Esophagus muscularis mucosa (tissue), 4 donors: Measurements from ENCODE around the gene PSMD11. TPM values are rescaled to one million over a fixed set of nuclear protein-coding genes. Genes with fewer than 3 reads are reported as not detected.

Experiments used
- DNase-seq: peaks from one replicate; pipeline ENCODE4 v3.0.0-alpha.2; 2017; ENCODE audit errors: extremely low spot score
- H3K27ac ChIP-seq, 4 donors: fragments of 200-600 bp; sonication (generic); replicated peaks in 1 of 4; 1 replicate in 3 of 4; 2 replicates in 1 of 4; pipeline ENCODE4 v1.5.1; 2016 to 2019; ENCODE audit warnings: mild to moderate bottlenecking in 1 of 4
- H3K27me3 ChIP-seq, 4 donors: fragments of 200-600 bp; sonication (generic); one replicate each; pipeline versions ENCODE4 v1.5.1 to v1.6.0; 2016 to 2019
- H3K36me3 ChIP-seq, 4 donors: fragments of 200-600 bp; sonication (generic); one replicate each; pipeline ENCODE4 v1.5.1; 2016 to 2019
- H3K4me1 ChIP-seq, 4 donors: fragments of 200-600 bp; sonication (generic); one replicate each; pipeline ENCODE4 v1.5.1; 2016 to 2019
- H3K4me3 ChIP-seq, 4 donors: fragments of 200-600 bp; sonication (generic); 1 replicate in 2 of 4; 2 replicates in 2 of 4; pipeline ENCODE4 v1.5.1; 2016 to 2019; ENCODE audit warnings: mild to moderate bottlenecking in 4 of 4, moderate library complexity in 1 of 4
- H3K9me3 ChIP-seq, 4 donors: fragments of 200-600 bp; sonication (generic); 1 replicate in 3 of 4; 2 replicates in 1 of 4; pipeline ENCODE4 v1.5.1; 2016 to 2019
- EP300 ChIP-seq: sonication (generic); formaldehyde crosslinking; IDR thresholded peaks from one replicate; pipeline ENCODE4 v1.6.1; 2017; ENCODE audit warnings: antibody characterized with exemption
- POLR2A ChIP-seq: fragments of 450-650 bp; IDR thresholded peaks from one replicate; pipeline ENCODE4 v1.6.1; 2017; ENCODE audit warnings: antibody characterized with exemption, moderate library complexity, mild to moderate bottlenecking, low read depth
- POLR2AphosphoS5 ChIP-seq, 2 donors: sonication (generic); formaldehyde crosslinking; IDR thresholded peaks; one replicate each; pipeline ENCODE4 v1.6.1; 2017; ENCODE audit warnings: antibody characterized with exemption in 2 of 2
- WGBS: methylation state at CpG from one replicate; pipeline ENCODE4 v1.1.5; 2018; 5-methylcytosine and 5-hydroxymethylcytosine counted together
- intact Hi-C: fragments of 100-400 bp; cut with DNase I; formaldehyde crosslinking; loops from one replicate; pipeline ENCODE4 v1.15.1; 2023
- total RNA-seq, 4 donors: library from RNA; depleted of rRNA; stranded (reverse); fragments of >200 nt; gene quantifications; one replicate each; pipeline versions ENCODE4 v1.1.0 to v1.2.1, GENCODE V29; 2016
- TF ChIP-seq, protein P1 (sequence below), 3 experiments: fragments of 200-600 bp in 2 of 3; fragments of 450-650 bp in 1 of 3; sonication (generic) in 2 of 3; IDR thresholded peaks; one replicate each; pipeline ENCODE4 v1.5.1; 2017 to 2019; ENCODE audit warnings: antibody characterized with exemption in 3 of 3, mild to moderate bottlenecking in 2 of 3, moderate library complexity in 1 of 3

The PSMD11 gene
- total RNA-seq, 4 donors from 2014 or later: 39.9 to 70.2 (median 64.7) TPM

DNA sequence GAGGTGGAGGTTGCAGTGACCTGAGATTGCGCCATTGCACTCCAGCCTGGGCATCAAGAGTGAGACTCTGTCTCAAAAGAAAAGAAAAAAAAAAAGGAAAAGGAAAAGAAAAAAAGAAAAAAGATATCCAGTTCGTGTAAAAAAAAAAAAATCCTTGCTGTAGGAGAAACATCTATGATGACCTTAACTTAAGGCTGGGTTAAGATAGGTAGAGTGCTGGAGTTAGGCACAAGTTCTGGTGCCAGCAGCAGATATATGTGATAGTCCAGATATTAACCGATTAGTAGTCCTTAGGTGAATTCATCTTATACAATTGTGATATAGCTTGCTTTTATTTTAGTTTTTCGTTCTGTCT lies 17.2 kb downstream of the PSMD11 start:
- H3K27me3 ChIP-seq: no peaks in the 10 kb centered on the region

DNA sequence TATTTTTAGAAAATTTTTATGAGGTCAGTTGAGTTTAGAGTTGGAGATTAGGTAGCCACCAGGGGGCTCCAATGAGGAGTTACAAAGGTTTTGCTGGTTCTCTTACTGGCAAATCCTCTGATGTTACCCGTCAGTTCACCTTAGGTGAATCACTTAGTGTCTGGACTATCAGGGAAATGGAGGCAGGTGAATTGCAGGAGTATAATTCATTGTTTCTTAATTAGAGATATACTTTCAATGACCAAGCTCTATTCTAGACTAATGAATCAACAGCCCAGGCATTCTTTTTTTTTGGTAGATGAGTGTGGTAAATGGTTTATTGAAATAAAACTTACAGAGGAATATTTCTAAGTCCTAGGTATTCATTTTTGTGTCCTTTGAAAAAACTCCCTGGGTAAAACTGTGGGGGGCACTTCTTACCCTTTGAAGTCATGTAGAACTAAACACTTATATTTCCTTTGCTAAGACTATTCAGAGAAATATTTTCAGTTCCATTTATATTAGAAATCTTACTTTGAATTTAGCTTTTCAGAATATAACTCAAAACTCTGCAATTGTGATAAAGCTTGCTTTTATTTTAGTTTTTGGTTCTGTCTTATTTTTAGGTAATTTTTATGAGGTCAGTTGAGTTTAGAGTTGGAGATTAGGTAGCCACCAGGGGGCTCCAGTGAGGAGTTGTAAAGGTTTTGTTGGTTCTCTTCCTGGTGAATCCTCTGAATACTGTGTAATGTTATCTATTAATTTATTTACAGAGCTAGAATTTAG lies 17.7 kb downstream of the PSMD11 start:
- intact Hi-C loops: no loop called here
- Histone ChIP-seq H3K4me3 (no peak overlapping the region), H3K27ac (no peak overlapping the region), H3K4me1 (peaks cover 0 to 3% (median 0%) of the 10 kb centered on the region in 4 donors), H3K36me3 (peaks cover 55 to 94% (median 86%) of the 10 kb centered on the region in 4 donors), H3K9me3 (no peaks in the 10 kb centered on the region), H3K27me3 (no peaks in the 10 kb centered on the region)
- DNase-seq: no peak
- 48% methylated on average over 1 of the region's 1 CpG for WGBS
- no peak for TF ChIP-seq EP300
- TF ChIP-seq, protein P1, sequence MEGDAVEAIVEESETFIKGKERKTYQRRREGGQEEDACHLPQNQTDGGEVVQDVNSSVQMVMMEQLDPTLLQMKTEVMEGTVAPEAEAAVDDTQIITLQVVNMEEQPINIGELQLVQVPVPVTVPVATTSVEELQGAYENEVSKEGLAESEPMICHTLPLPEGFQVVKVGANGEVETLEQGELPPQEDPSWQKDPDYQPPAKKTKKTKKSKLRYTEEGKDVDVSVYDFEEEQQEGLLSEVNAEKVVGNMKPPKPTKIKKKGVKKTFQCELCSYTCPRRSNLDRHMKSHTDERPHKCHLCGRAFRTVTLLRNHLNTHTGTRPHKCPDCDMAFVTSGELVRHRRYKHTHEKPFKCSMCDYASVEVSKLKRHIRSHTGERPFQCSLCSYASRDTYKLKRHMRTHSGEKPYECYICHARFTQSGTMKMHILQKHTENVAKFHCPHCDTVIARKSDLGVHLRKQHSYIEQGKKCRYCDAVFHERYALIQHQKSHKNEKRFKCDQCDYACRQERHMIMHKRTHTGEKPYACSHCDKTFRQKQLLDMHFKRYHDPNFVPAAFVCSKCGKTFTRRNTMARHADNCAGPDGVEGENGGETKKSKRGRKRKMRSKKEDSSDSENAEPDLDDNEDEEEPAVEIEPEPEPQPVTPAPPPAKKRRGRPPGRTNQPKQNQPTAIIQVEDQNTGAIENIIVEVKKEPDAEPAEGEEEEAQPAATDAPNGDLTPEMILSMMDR (IDR thresholded peaks at IDR 0.05): peak; percentile 29 to 53 (median 34)

More for the DNA sequence above, 17.2 kb downstream of the PSMD11 start:
- DNase-seq: no peak
- no peak for TF ChIP-seq POLR2AphosphoS5 (IDR thresholded peaks at IDR 0.05)
- no peak for TF ChIP-seq EP300
- no peak for TF ChIP-seq POLR2A
- TF ChIP-seq, protein P1 (IDR thresholded peaks at IDR 0.05): no peak
- intact Hi-C loops: no loop called here
- Histone ChIP-seq H3K27ac (no peak overlapping the region), H3K4me3 (no peak overlapping the region), H3K36me3 (peaks cover 58 to 94% (median 86%) of the 10 kb centered on the region in 4 donors), H3K4me1 (peaks cover 0 to 3% (median 0%) of the 10 kb centered on the region in 4 donors), H3K9me3 (no peaks in the 10 kb centered on the region)
- 77% methylated on average over 4 of the region's 4 CpGs for WGBS

DNA sequence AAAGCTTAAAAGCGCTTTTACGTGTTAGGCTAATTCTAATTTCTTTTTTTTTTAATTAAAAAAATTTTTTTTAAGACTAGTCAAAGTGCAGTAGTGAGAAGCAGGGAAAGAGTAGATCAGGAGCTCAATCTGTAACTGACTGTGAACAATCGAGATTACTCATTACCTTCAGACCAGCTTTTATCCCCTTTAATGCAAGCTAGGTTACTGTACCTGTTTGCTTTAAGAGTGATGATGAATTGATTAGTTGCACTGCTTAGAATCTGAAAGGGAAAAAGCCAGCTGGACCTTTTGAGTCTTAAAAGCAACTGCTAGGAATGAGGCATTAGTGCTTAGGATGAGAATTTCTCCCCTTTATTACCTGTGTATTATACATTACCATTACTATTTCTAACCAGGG lies 19.0 kb downstream of the PSMD11 start:
- Histone ChIP-seq H3K9me3 (no peaks in the 10 kb centered on the region), H3K27me3 (no peaks in the 10 kb centered on the region), H3K4me3 (no peak overlapping the region), H3K27ac (no peak overlapping the region), H3K4me1 (peaks cover 0 to 3% (median 0%) of the 10 kb centered on the region in 4 donors), H3K36me3 (peaks cover 44 to 94% (median 87%) of the 10 kb centered on the region in 4 donors)
- intact Hi-C loops: no loop called here
- no peak for DNase-seq
- 91% methylated on average over 3 of the region's 3 CpGs for WGBS
- TF ChIP-seq, protein P1 (IDR thresholded peaks at IDR 0.05): no peak
- no peak for TF ChIP-seq EP300
- no peak for TF ChIP-seq POLR2A
- no peak for TF ChIP-seq POLR2AphosphoS5 (IDR thresholded peaks at IDR 0.05)

DNA sequence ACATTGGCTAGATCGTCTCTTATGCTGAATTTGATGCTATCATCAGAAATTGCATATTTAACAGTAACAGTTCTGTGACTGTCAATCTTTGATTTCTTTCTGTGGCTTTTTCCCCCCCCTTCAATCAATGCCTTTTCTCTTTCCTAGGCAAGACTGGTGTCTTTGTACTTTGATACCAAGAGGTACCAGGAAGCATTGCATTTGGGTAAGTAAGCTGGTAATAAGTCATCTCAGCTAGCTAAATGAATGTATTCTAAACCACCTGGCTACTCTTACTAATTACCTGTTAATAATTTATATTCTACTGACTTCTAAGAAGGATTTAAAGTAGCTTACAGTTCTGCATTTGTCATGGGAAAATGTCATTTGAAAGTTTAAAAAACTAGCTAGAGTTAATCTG lies 20.1 kb downstream of the PSMD11 start:
- Histone ChIP-seq H3K36me3 (peaks cover 37 to 91% (median 87%) of the 10 kb centered on the region in 4 donors), H3K27me3 (no peaks in the 10 kb centered on the region), H3K4me1 (peaks cover 0 to 3% (median 0%) of the 10 kb centered on the region in 4 donors), H3K4me3 (no peak overlapping the region), H3K9me3 (no peaks in the 10 kb centered on the region), H3K27ac (no peak overlapping the region)
- TF ChIP-seq, protein P1 (IDR thresholded peaks at IDR 0.05): no peak
- TF ChIP-seq POLR2A (no peak), POLR2AphosphoS5 (IDR thresholded peaks at IDR 0.05) (no peak), EP300 (no peak)
- WGBS: 71% methylated on average over 1 of the region's 1 CpG
- intact Hi-C loops: no loop called here
- no peak for DNase-seq
